Neural progenitor cell (in vitro differentiated cells): ENCODE data around the gene GINS2.

Source experiments
- EZH2 ChIP-seq: fragments of 200-600 bp; sonication (generic); IDR thresholded peaks from 2 replicates; pipeline ENCODE4 v1.6.1; 2017; ENCODE audit warnings: antibody characterized with exemption, mild to moderate bottlenecking, moderate library complexity
- TF ChIP-seq, protein P1 (sequence below): fragments of 200-600 bp; sonication (generic); IDR thresholded peaks from 2 replicates; pipeline ENCODE4 v1.5.1; 2017; ENCODE audit warnings: antibody characterized with exemption, mild to moderate bottlenecking

DNA sequence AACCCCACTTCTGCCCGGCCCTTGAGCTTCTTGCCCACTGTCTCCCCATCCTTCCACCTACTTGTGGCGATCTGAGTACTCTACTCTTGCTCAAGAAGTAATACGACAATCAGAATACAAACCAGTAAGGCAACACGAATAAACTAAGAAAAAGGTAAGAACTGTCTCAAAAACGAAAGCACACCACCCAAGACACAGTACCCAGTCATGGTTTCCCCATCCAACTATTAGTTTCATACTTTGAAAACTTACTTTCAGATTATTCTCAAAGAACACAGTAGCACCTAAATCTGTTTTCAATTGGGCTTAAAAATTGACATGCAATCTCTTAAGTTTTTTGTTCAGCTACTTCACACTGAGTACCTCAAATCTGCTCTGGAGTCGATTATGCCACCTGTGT is 13.9 kb downstream of the GINS2 start:
- TF ChIP-seq, protein P1, sequence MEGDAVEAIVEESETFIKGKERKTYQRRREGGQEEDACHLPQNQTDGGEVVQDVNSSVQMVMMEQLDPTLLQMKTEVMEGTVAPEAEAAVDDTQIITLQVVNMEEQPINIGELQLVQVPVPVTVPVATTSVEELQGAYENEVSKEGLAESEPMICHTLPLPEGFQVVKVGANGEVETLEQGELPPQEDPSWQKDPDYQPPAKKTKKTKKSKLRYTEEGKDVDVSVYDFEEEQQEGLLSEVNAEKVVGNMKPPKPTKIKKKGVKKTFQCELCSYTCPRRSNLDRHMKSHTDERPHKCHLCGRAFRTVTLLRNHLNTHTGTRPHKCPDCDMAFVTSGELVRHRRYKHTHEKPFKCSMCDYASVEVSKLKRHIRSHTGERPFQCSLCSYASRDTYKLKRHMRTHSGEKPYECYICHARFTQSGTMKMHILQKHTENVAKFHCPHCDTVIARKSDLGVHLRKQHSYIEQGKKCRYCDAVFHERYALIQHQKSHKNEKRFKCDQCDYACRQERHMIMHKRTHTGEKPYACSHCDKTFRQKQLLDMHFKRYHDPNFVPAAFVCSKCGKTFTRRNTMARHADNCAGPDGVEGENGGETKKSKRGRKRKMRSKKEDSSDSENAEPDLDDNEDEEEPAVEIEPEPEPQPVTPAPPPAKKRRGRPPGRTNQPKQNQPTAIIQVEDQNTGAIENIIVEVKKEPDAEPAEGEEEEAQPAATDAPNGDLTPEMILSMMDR, result no peak
- TF ChIP-seq EZH2, result no peak
